Astrocyte of the spinal cord (primary cell): Measurements from ENCODE around the gene CACNA1B.

ENCODE experiments used
- DNase-seq: peaks from one replicate; pipeline ENCODE4 v3.0.0; 2011; ENCODE audit warnings: low read depth, low spot score
- H3K4me3 ChIP-seq: 2 replicates; pipeline ENCODE4 v1.5.1; 2011; ENCODE audit warnings: low read depth, mild to moderate bottlenecking, low read length, moderate library complexity
- CTCF ChIP-seq: IDR thresholded peaks from 2 replicates; pipeline ENCODE4 v1.5.1; 2012; ENCODE audit warnings: low read depth, mild to moderate bottlenecking, low read length, inconsistent platforms
- in situ Hi-C: cut with HindIII; loops from 2 replicates; pipeline ENCODE4 v1.10.0; 2017; ENCODE audit warnings: low sequenced_read_pairs

The CACNA1B gene

GRCh38 chr9:138040446-138041430, 163.2 kb downstream of the CACNA1B start:
- TF ChIP-seq CTCF: no peak
- no peak for DNase-seq
- in situ Hi-C loops: no loop called here
- H3K4me3 ChIP-seq: no peak overlapping the region

GRCh38 chr9:138042146-138042545, 164.6 kb downstream of the CACNA1B start:
- H3K4me3 ChIP-seq: no peak overlapping the region
- DNase-seq: no peak
- in situ Hi-C loops: no loop called here
- no peak for TF ChIP-seq CTCF

- TF ChIP-seq CTCF: no peak
- in situ Hi-C loops: no loop called here
- H3K4me3 ChIP-seq: no peak overlapping the region
These were observed 165.1 kb downstream of the CACNA1B start for GRCh38 chr9:138042640-138043039.

GRCh38 chr9:138043061-138043410, 165.5 kb downstream of the CACNA1B start:
- TF ChIP-seq CTCF: no peak
- no peak for DNase-seq
- in situ Hi-C loops: no loop called here

More at GRCh38 chr9:138042640-138043039, 165.1 kb downstream of the CACNA1B start:
- DNase-seq: no peak

GRCh38 chr9:138043411-138044345, 166.1 kb downstream of the CACNA1B start:
- no peak for TF ChIP-seq CTCF
- DNase-seq: no peak
- no peak overlapping the region for H3K4me3 ChIP-seq
- in situ Hi-C loops: no loop called here

More at GRCh38 chr9:138043061-138043410, 165.5 kb downstream of the CACNA1B start:
- no peak overlapping the region for H3K4me3 ChIP-seq
